ENCODE measurements around the gene ATP6AP1. TPM values are rescaled to one million over a fixed set of nuclear protein-coding genes. Genes with fewer than 3 reads are reported as not detected.

The ATP6AP1 gene
- total and polyA plus RNA-seq, 2 donors (not counting 3 experiments of a cell fraction or from before 2014, with no cell fraction given), result 145 to 322 TPM

DNA sequence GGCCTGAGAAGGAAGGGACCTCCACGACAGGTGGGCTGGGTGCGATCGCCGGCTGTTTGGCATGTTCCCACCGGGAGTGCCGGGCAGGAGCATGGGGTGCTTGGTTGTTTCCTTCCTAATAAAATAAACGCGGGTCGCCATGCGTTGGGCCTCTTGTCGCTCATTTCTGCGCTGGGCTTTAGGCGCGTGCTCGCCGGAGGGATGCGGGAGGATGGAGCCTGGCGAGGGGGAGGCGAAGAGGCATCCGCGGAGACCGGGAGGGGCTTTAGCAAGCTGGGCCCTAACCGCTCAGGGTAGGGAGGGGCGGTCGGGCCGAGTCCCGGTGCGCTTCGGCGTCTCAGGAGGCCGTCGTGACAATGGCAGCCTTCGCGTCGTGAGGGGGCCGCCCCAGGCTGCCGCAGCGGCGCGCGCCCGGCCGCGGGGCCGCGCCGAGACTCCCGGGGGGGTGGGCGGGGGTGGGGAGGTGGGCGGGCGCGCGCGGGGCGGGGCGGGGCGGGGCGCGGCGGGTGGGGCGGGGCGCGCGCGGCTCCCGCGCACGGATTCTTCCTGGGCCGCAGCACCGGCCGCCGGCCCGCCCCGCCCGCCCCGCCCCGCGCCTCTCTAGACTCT, 8.0 kb downstream of the ATP6AP1 start:
- H3K27ac ChIP-seq (ENCODE audit: insufficient read depth, low read depth, low read length), result peak overlapping the region; percentile 55
- dilution Hi-C loops (cut with MboI; ENCODE audit: extremely low pct_ligation_motif_present, low sequenced_read_pairs), result no loop called here
- POLR2A ChIA-PET, result no interaction called here
- H3K9ac ChIP-seq (replicated peaks; ENCODE audit: extremely low read depth, insufficient read depth, low read length), result peak overlapping the region; percentile 47
- no peaks in the 10 kb centered on the region for H3K9me3 ChIP-seq (replicated peaks; ENCODE audit: control insufficient read depth, insufficient read depth, low read length)
- no peak for DNase-seq (ENCODE audit: low read depth, low spot score)
- CTCF ChIA-PET, result interaction anchor here (1.5 kb wide), 1 partner anchor 11 kb away, joined by 4 read pairs; no protein-coding TSS in a partner anchor
- peak overlapping the region; percentile 24 for H3K4me2 ChIP-seq (ENCODE audit: insufficient read depth, low read length)
- TF ChIP-seq, protein P1, sequence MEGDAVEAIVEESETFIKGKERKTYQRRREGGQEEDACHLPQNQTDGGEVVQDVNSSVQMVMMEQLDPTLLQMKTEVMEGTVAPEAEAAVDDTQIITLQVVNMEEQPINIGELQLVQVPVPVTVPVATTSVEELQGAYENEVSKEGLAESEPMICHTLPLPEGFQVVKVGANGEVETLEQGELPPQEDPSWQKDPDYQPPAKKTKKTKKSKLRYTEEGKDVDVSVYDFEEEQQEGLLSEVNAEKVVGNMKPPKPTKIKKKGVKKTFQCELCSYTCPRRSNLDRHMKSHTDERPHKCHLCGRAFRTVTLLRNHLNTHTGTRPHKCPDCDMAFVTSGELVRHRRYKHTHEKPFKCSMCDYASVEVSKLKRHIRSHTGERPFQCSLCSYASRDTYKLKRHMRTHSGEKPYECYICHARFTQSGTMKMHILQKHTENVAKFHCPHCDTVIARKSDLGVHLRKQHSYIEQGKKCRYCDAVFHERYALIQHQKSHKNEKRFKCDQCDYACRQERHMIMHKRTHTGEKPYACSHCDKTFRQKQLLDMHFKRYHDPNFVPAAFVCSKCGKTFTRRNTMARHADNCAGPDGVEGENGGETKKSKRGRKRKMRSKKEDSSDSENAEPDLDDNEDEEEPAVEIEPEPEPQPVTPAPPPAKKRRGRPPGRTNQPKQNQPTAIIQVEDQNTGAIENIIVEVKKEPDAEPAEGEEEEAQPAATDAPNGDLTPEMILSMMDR (IDR thresholded peaks at IDR 0.05; ENCODE audit: extremely low read depth in 1 of 2, insufficient read depth in 1 of 2, low read depth in 1 of 2, low read length in 2 of 2), result no peak
- TF ChIP-seq, protein P2, sequence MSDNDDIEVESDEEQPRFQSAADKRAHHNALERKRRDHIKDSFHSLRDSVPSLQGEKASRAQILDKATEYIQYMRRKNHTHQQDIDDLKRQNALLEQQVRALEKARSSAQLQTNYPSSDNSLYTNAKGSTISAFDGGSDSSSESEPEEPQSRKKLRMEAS (IDR thresholded peaks at IDR 0.05; ENCODE audit: insufficient read depth, insufficient read length), result no peak
- TF ChIP-seq POLR2A (IDR thresholded peaks at IDR 0.05; ENCODE audit: low read depth, low read length) (no peak), POLR2AphosphoS5 (IDR thresholded peaks at IDR 0.05; ENCODE audit: insufficient read depth, low read depth, low read length) (no peak), JUN (IDR thresholded peaks at IDR 0.05; ENCODE audit: borderline replicate concordance, insufficient read depth, insufficient read length, low read depth) (no peak), EZH2 (IDR thresholded peaks at IDR 0.05; ENCODE audit: borderline replicate concordance, low read depth, low read length, severe bottlenecking) (no peak), GATA2 (IDR thresholded peaks at IDR 0.05; ENCODE audit: insufficient read depth, insufficient read length, low read depth, low read length) (no peak), FOS (IDR thresholded peaks at IDR 0.05; ENCODE audit: borderline replicate concordance, insufficient read depth, low read length) (no peak), MYC (IDR thresholded peaks at IDR 0.05; ENCODE audit: low read depth, low read length) (no peak)
- peak overlapping the region; percentile 41 for H2AFZ ChIP-seq (ENCODE audit: low read depth, low read length)
- peaks cover 7% of the 10 kb centered on the region for H3K4me1 ChIP-seq (ENCODE audit: control insufficient read depth, extremely low read depth, insufficient read depth, low read length)
- no peaks in the 10 kb centered on the region for H4K20me1 ChIP-seq (replicated peaks; ENCODE audit: control insufficient read depth, extremely low read depth, insufficient read depth, low read length)
- no peaks in the 10 kb centered on the region for H3K27me3 ChIP-seq (ENCODE audit: control insufficient read depth in 2 of 2, insufficient read depth in 2 of 2, low read length in 2 of 2)
- H3K4me3 ChIP-seq (replicated peaks in 1 of 3; ENCODE audit: insufficient read depth in 1 of 3, low read depth in 1 of 3, low read length in 3 of 3), result peak overlapping the region in 1 of 3 experiments; percentile 94
- intact Hi-C loops (cut with micrococcal nuclease), result no loop called here
- H3K9me1 ChIP-seq (replicated peaks; ENCODE audit: control insufficient read depth, extremely low read depth, insufficient read depth, low read length), result no peaks in the 10 kb centered on the region
- BruUV-seq (replicated peaks), result no TSS peak
- H3K36me3 ChIP-seq (ENCODE audit: control insufficient read depth in 2 of 2, extremely low read depth in 1 of 2, insufficient read depth in 2 of 2, low read length in 2 of 2), result peaks cover 6 to 37% of the 10 kb centered on the region in 2 experiments
- peak; percentile 65 for FAIRE-seq
- H3K79me2 ChIP-seq (ENCODE audit: control insufficient read depth, insufficient read depth, low read length), result peaks cover 46% of the 10 kb centered on the region
